Hepatocyte (in vitro differentiated cells): Measurements from ENCODE around the gene HM13. TPM values are rescaled to one million over a fixed set of nuclear protein-coding genes. Genes with fewer than 3 reads are reported as not detected.
A peak's percentile ranks its signal among the peaks of the same experiment; 100 is the strongest.
"Not testable (repeated sequence)": the region's sequence is repeated elsewhere in the genome, so short reads cannot be mapped to it uniquely, and the experiment has no call there.

Experiments used
- DNase-seq: peaks from one replicate; pipeline ENCODE4 v3.0.0-alpha.2; 2016; ENCODE audit warnings: low spot score
- H2AFZ ChIP-seq: fragments of 200-600 bp; sonication (generic); 2 replicates; pipeline ENCODE4 v1.6.0; 2016; ENCODE audit warnings: antibody characterized with exemption, mild to moderate bottlenecking
- H3K27ac ChIP-seq: fragments of 200-600 bp; sonication (generic); 2 replicates; pipeline ENCODE4 v1.5.1; 2016; ENCODE audit warnings: mild to moderate bottlenecking
- H3K27me3 ChIP-seq: fragments of 200-600 bp; sonication (generic); 2 replicates; pipeline ENCODE4 v1.6.1; 2016
- H3K36me3 ChIP-seq: fragments of 200-600 bp; sonication (generic); replicated peaks from 2 replicates; pipeline ENCODE4 v1.5.1; 2016; ENCODE audit warnings: low read depth; ENCODE audit not compliant: insufficient read depth
- H3K4me1 ChIP-seq: fragments of 200-600 bp; sonication (generic); 2 replicates; pipeline ENCODE4 v1.5.1; 2016; ENCODE audit warnings: mild to moderate bottlenecking, moderate library complexity; ENCODE audit not compliant: insufficient read depth
- H3K4me2 ChIP-seq: fragments of 200-600 bp; sonication (generic); 2 replicates; pipeline ENCODE4 v1.6.0; 2016
- H3K4me3 ChIP-seq: fragments of 200-600 bp; sonication (generic); 2 replicates; pipeline ENCODE4 v1.5.1; 2016; ENCODE audit warnings: mild to moderate bottlenecking
- H3K79me2 ChIP-seq: fragments of 200-600 bp; sonication (generic); 2 replicates; pipeline ENCODE4 v1.6.0; 2017; ENCODE audit warnings: mild to moderate bottlenecking
- H3K9me2 ChIP-seq: fragments of 200-600 bp; sonication (generic); replicated peaks from 2 replicates; pipeline ENCODE4 v1.6.0; 2017; ENCODE audit warnings: mild to moderate bottlenecking; ENCODE audit not compliant: insufficient read depth
- H3K9me3 ChIP-seq: fragments of 200-600 bp; sonication (generic); 2 replicates; pipeline ENCODE4 v1.5.1; 2016; ENCODE audit warnings: low read depth, mild to moderate bottlenecking
- H4K20me1 ChIP-seq: fragments of 200-600 bp; sonication (generic); 2 replicates; pipeline ENCODE4 v1.6.0; 2016; ENCODE audit warnings: mild to moderate bottlenecking; ENCODE audit not compliant: insufficient read depth, poor library complexity, severe bottlenecking
- CTCF ChIP-seq: fragments of 200-600 bp; sonication (generic); IDR thresholded peaks from 2 replicates; pipeline ENCODE4 v1.5.1; 2016; ENCODE audit warnings: antibody characterized with exemption, mild to moderate bottlenecking; ENCODE audit not compliant: poor library complexity
- EZH2 ChIP-seq: fragments of 200-600 bp; sonication (generic); IDR thresholded peaks from 2 replicates; pipeline ENCODE4 v1.6.1; 2016; ENCODE audit warnings: antibody characterized with exemption, mild to moderate bottlenecking, borderline replicate concordance
- EZH2phosphoT487 ChIP-seq: fragments of 200-600 bp; sonication (generic); IDR thresholded peaks from one replicate; pipeline ENCODE4 v1.6.1; 2018; ENCODE audit warnings: antibody characterized with exemption, mild to moderate bottlenecking, low read depth, moderate library complexity; ENCODE audit not compliant: unreplicated experiment, severe bottlenecking
- WGBS: methylation state at CpG from one replicate; pipeline ENCODE4 v1.1.6; 2016; ENCODE audit warnings: low lambda C conversion rate; ENCODE audit errors: missing lambda C conversion rate; 5-methylcytosine and 5-hydroxymethylcytosine counted together
- polyA plus RNA-seq: library from polyadenylated mRNA; unstranded; fragments of >200 nt; fragmentation: Nextera tagmentation; extraction: Ambion mirVana; gene quantifications from 2 replicates; pipeline ENCODE4 v1.2.1, GENCODE V29; 2016
- total RNA-seq: library from RNA; depleted of rRNA; stranded (reverse); fragments of >200 nt; gene quantifications from 2 replicates; pipeline ENCODE4 v1.2.3, GENCODE V29; 2014

The HM13 gene
- total and polyA plus RNA-seq, 2 experiments from 2014 or later, result 219 to 461 TPM

- H3K27me3 ChIP-seq, result no peaks in the 10 kb centered on the region
- H3K36me3 ChIP-seq, result no peaks in the 10 kb centered on the region
- H3K9me2 ChIP-seq, result no peaks in the 10 kb centered on the region
- H3K79me2 ChIP-seq, result no peaks in the 10 kb centered on the region
- no peaks in the 10 kb centered on the region for H3K9me3 ChIP-seq
- peaks cover 37% of the 10 kb centered on the region for H3K4me1 ChIP-seq
- TF ChIP-seq EZH2phosphoT487, result no peak
- H2AFZ ChIP-seq, result no peak overlapping the region
- H3K4me2 ChIP-seq, result peak overlapping the region; percentile 46
- H3K27ac ChIP-seq, result peak overlapping the region; percentile 90
- H4K20me1 ChIP-seq, result no peaks in the 10 kb centered on the region
- H3K4me3 ChIP-seq, result no peak overlapping the region
- no peak for DNase-seq
- 67% methylated on average over 3 of the region's 3 CpGs for WGBS
Observed at GRCh38 chr20:31595380-31595653, 81.1 kb downstream of the HM13 start.

GRCh38 chr20:31595654-31596411, 81.6 kb downstream of the HM13 start:
- H2AFZ ChIP-seq, result no peak overlapping the region
- H3K4me2 ChIP-seq, result peak overlapping the region; percentile 46
- no peaks in the 10 kb centered on the region for H3K9me3 ChIP-seq
- H3K27me3 ChIP-seq, result no peaks in the 10 kb centered on the region
- no peaks in the 10 kb centered on the region for H3K79me2 ChIP-seq
- peaks cover 37% of the 10 kb centered on the region for H3K4me1 ChIP-seq
- DNase-seq, result peak; percentile 91
- H3K9me2 ChIP-seq, result no peaks in the 10 kb centered on the region
- no peaks in the 10 kb centered on the region for H3K36me3 ChIP-seq
- TF ChIP-seq EZH2phosphoT487 (no peak), EZH2 (no peak), CTCF (no peak)
- H3K27ac ChIP-seq, result peak overlapping the region; percentile 90
- H3K4me3 ChIP-seq, result no peak overlapping the region
- 36% methylated on average over 15 of the region's 15 CpGs for WGBS
- no peaks in the 10 kb centered on the region for H4K20me1 ChIP-seq

- not testable (repeated sequence) for H3K79me2 ChIP-seq, H3K9me3 ChIP-seq, H3K36me3 ChIP-seq, H4K20me1 ChIP-seq, H3K9me2 ChIP-seq, H3K27me3 ChIP-seq, H3K4me3 ChIP-seq, H2AFZ ChIP-seq, DNase-seq
- peaks cover 37% of the 10 kb centered on the region for H3K4me1 ChIP-seq
- WGBS, result 76% methylated on average over 4 of the region's 4 CpGs
- peak overlapping the region; percentile 46 for H3K4me2 ChIP-seq
- peak overlapping the region; percentile 90 for H3K27ac ChIP-seq
Observed at GRCh38 chr20:31596412-31596715, 82.1 kb downstream of the HM13 start.

- H3K9me2 ChIP-seq, result no peaks in the 10 kb centered on the region
- H4K20me1 ChIP-seq, result no peaks in the 10 kb centered on the region
- DNase-seq, result peak; percentile 14
- no peaks in the 10 kb centered on the region for H3K79me2 ChIP-seq
- no peak overlapping the region for H3K4me2 ChIP-seq
- H3K27ac ChIP-seq, result peak overlapping the region; percentile 90
- no peak overlapping the region for H2AFZ ChIP-seq
- H3K27me3 ChIP-seq, result no peaks in the 10 kb centered on the region
- peaks cover 37% of the 10 kb centered on the region for H3K4me1 ChIP-seq
- H3K36me3 ChIP-seq, result no peaks in the 10 kb centered on the region
- no peak overlapping the region for H3K4me3 ChIP-seq
- H3K9me3 ChIP-seq, result no peaks in the 10 kb centered on the region
- TF ChIP-seq EZH2 (no peak), EZH2phosphoT487 (no peak), CTCF (no peak)
- WGBS, result 59% methylated on average over 4 of the region's 4 CpGs
Observed at GRCh38 chr20:31596831-31597480, 82.7 kb downstream of the HM13 start.
